Fibroblast of lung (primary cell): ENCODE measurements around the gene COL10A1. TPM values are rescaled to one million over a fixed set of nuclear protein-coding genes. Genes with fewer than 3 reads are reported as not detected.

ENCODE experiments used
- DNase-seq, 2 donors: peaks; one replicate each; pipeline versions ENCODE4 v3.0.0 to v3.0.0-alpha.2; 2010; ENCODE audit warnings: low read depth in 2 of 2
- H2AFZ ChIP-seq: 2 replicates; pipeline ENCODE4 v1.5.1; 2012; ENCODE audit warnings: low read length, control low read depth, inconsistent platforms
- H3K27ac ChIP-seq: 2 replicates; pipeline ENCODE4 v1.5.1; 2011; ENCODE audit warnings: low read length, control low read depth; ENCODE audit not compliant: insufficient read depth
- H3K27me3 ChIP-seq: 2 replicates; pipeline ENCODE4 v1.5.1; 2011; ENCODE audit warnings: mild to moderate bottlenecking, low read length; ENCODE audit not compliant: control insufficient read depth, insufficient read depth
- H3K36me3 ChIP-seq: 2 replicates; pipeline ENCODE4 v1.5.1; 2011; ENCODE audit warnings: low read length; ENCODE audit not compliant: control insufficient read depth, insufficient read depth
- H3K4me1 ChIP-seq: 2 replicates; pipeline ENCODE4 v1.5.1; 2011; ENCODE audit warnings: low read length; ENCODE audit not compliant: control insufficient read depth, insufficient read depth; ENCODE audit errors: extremely low read depth
- H3K4me2 ChIP-seq: 2 replicates; pipeline ENCODE4 v1.5.1; 2011; ENCODE audit warnings: low read length, control low read depth; ENCODE audit not compliant: insufficient read depth; ENCODE audit errors: extremely low read depth
- H3K4me3 ChIP-seq, 4 experiments: fragments of 200-600 bp in 1 of 4; sonication (generic) in 1 of 4; replicated peaks in 1 of 4; 2 replicates each; pipeline ENCODE4 v1.5.1; 2011 to 2016; ENCODE audit warnings: low read length in 4 of 4, low read depth in 3 of 4, mild to moderate bottlenecking in 3 of 4, control low read depth in 2 of 4, inconsistent platforms in 1 of 4, mixed read lengths in 1 of 4; ENCODE audit not compliant: insufficient read depth in 1 of 4; ENCODE audit errors: control extremely low read depth in 1 of 4
- H3K79me2 ChIP-seq: 2 replicates; pipeline ENCODE4 v1.5.1; 2012; ENCODE audit warnings: mild to moderate bottlenecking, low read length, inconsistent platforms; ENCODE audit not compliant: control insufficient read depth, insufficient read depth
- H3K9ac ChIP-seq: 2 replicates; pipeline ENCODE4 v1.5.1; 2011; ENCODE audit warnings: mild to moderate bottlenecking, low read length, control low read depth; ENCODE audit not compliant: insufficient read depth
- H3K9me3 ChIP-seq: 2 replicates; pipeline ENCODE4 v1.5.1; 2012; ENCODE audit warnings: low read depth, low read length; ENCODE audit not compliant: control insufficient read depth, insufficient read depth
- H4K20me1 ChIP-seq: 2 replicates; pipeline ENCODE4 v1.5.1; 2011; ENCODE audit warnings: low read length; ENCODE audit not compliant: control insufficient read depth, insufficient read depth; ENCODE audit errors: extremely low read depth
- CTCF ChIP-seq, 2 donors: IDR thresholded peaks in 1 of 2; conservative IDR thresholded peaks in 1 of 2; 1 replicate in 1 of 2; 2 replicates in 1 of 2; pipeline ENCODE4 v1.5.1; 2011 to 2012; ENCODE audit warnings: low read length in 2 of 2, control low read depth in 1 of 2, inconsistent platforms in 1 of 2, low read depth in 1 of 2, mild to moderate bottlenecking in 1 of 2
- EZH2 ChIP-seq: IDR thresholded peaks from 2 replicates; pipeline ENCODE4 v1.5.1; 2012; ENCODE audit warnings: low read length, control low read depth, mild to moderate bottlenecking; ENCODE audit errors: missing control alignments
- polyA plus RNA-seq, 2 donors: library from polyadenylated mRNA; depleted of rRNA in 1 of 2; stranded (reverse) in 1 of 2; unstranded in 1 of 2; fragments of >200 nt; gene quantifications; 2 replicates each; pipeline ENCODE4 v1.2.1, GENCODE V29; 2011 to 2012; ENCODE audit warnings: missing spikeins in 1 of 2
- total RNA-seq: library from RNA; depleted of rRNA; stranded (reverse); fragments of >200 nt; gene quantifications from 2 replicates; pipeline ENCODE4 v1.2.1, GENCODE V29; 2014

COL10A1 gene
- total and polyA plus RNA-seq, 2 donors (not counting 1 experiment from before 2014, with no cell fraction given): 17.3 to 40.1 TPM

DNA sequence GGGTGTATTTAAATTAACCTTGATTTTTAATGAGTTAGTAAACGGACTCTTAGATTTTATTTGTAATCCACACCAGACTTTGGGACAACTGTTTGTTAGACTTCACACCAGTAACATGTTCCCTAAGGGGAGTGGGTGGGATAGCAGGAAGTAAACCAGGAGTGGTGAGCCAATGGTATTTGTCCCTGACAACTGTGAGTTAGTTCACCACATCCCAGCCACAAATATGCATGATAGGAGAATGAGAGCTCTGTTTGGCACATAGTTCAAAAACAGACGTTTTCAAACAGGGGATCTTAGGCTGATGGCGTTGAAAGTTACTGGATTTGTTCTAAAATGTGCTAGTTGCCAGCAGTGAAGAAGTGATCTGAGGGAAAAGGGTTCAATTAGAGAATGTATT is 18.7 kb upstream of the COL10A1 start:
- Histone ChIP-seq H2AFZ (peak overlapping the region; percentile 31), H3K27me3 (no peaks in the 10 kb centered on the region), H3K9ac (no peak overlapping the region), H4K20me1 (no peaks in the 10 kb centered on the region), H3K36me3 (no peaks in the 10 kb centered on the region), H3K9me3 (no peaks in the 10 kb centered on the region), H3K4me1 (peaks cover 2% of the 10 kb centered on the region), H3K4me3 (no peak overlapping the region), H3K4me2 (no peak overlapping the region), H3K79me2 (no peaks in the 10 kb centered on the region), H3K27ac (no peak overlapping the region)
- DNase-seq: peak; percentile 55 to 96
- TF ChIP-seq CTCF (conservative IDR thresholded peaks at IDR 0.05 in 1 of 2, IDR thresholded peaks at IDR 0.05 in 1 of 2; ENCODE audit: low read depth in 1 of 2, low read length in 2 of 2) (no peak), EZH2 (no peak)

DNA sequence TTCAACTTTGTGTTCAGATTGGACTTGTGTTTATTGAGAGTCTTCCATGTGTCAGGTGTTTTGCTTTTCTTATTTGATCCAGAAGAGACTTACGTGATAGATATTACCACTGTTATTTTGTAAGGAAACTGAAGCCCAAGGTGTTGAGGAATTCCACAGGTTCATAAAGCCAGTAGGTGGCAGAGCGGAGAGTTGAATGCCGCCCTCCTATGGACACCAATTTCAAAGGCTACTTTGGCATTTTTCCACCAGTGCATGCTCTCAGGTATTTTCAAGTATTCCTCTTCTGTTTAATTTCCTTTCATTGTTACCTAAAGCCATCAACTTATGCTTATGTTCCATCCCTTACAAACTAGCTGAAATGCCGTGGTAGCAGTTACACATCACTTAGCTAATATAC is 14.0 kb upstream of the COL10A1 start:
- TF ChIP-seq CTCF (conservative IDR thresholded peaks at IDR 0.05 in 1 of 2, IDR thresholded peaks at IDR 0.05 in 1 of 2; ENCODE audit: low read depth in 1 of 2, low read length in 2 of 2) (no peak), EZH2 (no peak)
- H3K4me3 ChIP-seq: no peak overlapping the region
- H2AFZ ChIP-seq: no peak overlapping the region
- H3K79me2 ChIP-seq: no peaks in the 10 kb centered on the region
- no peak overlapping the region for H3K27ac ChIP-seq
- no peaks in the 10 kb centered on the region for H3K27me3 ChIP-seq
- H4K20me1 ChIP-seq: no peaks in the 10 kb centered on the region
- H3K9me3 ChIP-seq: no peaks in the 10 kb centered on the region
- no peak overlapping the region for H3K9ac ChIP-seq
- no peak for DNase-seq
- peaks cover under 1% of the 10 kb centered on the region for H3K4me1 ChIP-seq
- no peak overlapping the region for H3K4me2 ChIP-seq
- no peaks in the 10 kb centered on the region for H3K36me3 ChIP-seq

GRCh38 chr6:116136933-116137340 is 11.0 kb upstream of the COL10A1 start:
- H3K27ac ChIP-seq: no peak overlapping the region

More at GRCh38 chr6:116136933-116137340, 11.0 kb upstream of the COL10A1 start:
- H3K27me3 ChIP-seq: no peaks in the 10 kb centered on the region
- no peaks in the 10 kb centered on the region for H4K20me1 ChIP-seq
- H3K4me1 ChIP-seq: no peaks in the 10 kb centered on the region
- TF ChIP-seq EZH2: no peak
- H3K36me3 ChIP-seq: no peaks in the 10 kb centered on the region
- H3K79me2 ChIP-seq: no peaks in the 10 kb centered on the region
- H2AFZ ChIP-seq: no peak overlapping the region
- H3K4me3 ChIP-seq: no peak overlapping the region
- no peak overlapping the region for H3K9ac ChIP-seq
- H3K9me3 ChIP-seq: no peaks in the 10 kb centered on the region
- DNase-seq: peak in 1 of 2 donors; percentile 56
- H3K4me2 ChIP-seq: no peak overlapping the region
